ENCODE measurements around the gene MRPL49. TPM values are rescaled to one million over a fixed set of nuclear protein-coding genes. Genes with fewer than 3 reads are reported as not detected.

Gene MRPL49
- total and polyA plus RNA-seq, 2 of the 13 experiments (the other 11 are each of a cell fraction or from before 2014, with no cell fraction given), result 39.2 to 53.3 TPM

DNA sequence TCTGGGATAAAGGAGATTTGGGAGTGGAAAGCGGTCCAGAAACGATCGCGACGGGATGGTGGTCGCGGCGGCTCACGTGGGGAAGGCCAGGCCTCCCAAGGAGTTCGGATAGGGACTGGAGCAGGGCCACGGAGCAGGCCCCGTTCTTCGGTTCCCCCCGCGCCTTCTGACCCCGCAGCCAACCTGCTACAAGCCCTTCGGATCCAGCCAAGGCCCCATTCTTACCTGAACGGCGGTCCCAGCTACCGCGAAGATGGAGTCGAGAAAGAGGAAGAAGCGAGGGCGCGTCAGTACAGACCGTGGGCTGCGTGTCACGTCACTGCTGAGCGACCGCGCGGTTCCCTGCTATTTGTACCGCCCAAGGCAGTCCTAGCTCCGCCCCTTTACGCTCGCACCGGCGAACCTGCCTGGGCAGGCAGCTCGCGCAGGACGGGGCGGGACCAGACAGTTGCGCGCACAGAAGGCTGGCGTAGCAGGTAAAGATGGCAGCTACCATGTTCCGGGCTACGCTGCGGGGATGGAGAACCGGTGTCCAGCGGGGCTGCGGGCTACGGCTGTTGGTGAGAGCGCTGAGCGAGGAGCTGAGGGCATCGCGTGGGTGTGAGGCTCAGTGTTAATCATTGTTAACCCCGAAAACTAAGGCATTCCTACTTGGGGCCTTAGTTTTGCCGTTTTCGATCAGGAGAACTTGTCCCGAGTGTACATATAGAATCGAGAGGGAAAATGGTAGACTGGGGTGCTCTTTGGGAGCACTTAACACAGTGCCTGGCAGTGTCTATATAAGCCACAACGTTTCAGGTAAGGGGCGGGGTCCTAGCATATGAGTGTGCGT is at the start of gene MRPL49, which contains the start of gene FAU (continued):
- TF ChIP-seq JUNB (CRISPR knock-in tag; IDR thresholded peaks at IDR 0.05; ENCODE audit: borderline replicate concordance), result no peak
- TF ChIP-seq MTA3 (CRISPR knock-in tag; IDR thresholded peaks at IDR 0.05), result no peak
- peak; percentile 78 for TF ChIP-seq PHF21A (CRISPR knock-in tag; IDR thresholded peaks at IDR 0.05)
- TF ChIP-seq, protein P1, sequence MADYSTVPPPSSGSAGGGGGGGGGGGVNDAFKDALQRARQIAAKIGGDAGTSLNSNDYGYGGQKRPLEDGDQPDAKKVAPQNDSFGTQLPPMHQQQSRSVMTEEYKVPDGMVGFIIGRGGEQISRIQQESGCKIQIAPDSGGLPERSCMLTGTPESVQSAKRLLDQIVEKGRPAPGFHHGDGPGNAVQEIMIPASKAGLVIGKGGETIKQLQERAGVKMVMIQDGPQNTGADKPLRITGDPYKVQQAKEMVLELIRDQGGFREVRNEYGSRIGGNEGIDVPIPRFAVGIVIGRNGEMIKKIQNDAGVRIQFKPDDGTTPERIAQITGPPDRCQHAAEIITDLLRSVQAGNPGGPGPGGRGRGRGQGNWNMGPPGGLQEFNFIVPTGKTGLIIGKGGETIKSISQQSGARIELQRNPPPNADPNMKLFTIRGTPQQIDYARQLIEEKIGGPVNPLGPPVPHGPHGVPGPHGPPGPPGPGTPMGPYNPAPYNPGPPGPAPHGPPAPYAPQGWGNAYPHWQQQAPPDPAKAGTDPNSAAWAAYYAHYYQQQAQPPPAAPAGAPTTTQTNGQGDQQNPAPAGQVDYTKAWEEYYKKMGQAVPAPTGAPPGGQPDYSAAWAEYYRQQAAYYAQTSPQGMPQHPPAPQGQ (CRISPR knock-in tag; IDR thresholded peaks at IDR 0.05; ENCODE audit: borderline replicate concordance), result no peak
- TF ChIP-seq ZNF205 (CRISPR knock-in tag; IDR thresholded peaks at IDR 0.05), result no peak; the same call in 1 of the 2 replicates
- TF ChIP-seq, protein P2, sequence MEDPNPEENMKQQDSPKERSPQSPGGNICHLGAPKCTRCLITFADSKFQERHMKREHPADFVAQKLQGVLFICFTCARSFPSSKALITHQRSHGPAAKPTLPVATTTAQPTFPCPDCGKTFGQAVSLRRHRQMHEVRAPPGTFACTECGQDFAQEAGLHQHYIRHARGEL (CRISPR knock-in tag; IDR thresholded peaks at IDR 0.05), result no peak
- TF ChIP-seq, protein P3, sequence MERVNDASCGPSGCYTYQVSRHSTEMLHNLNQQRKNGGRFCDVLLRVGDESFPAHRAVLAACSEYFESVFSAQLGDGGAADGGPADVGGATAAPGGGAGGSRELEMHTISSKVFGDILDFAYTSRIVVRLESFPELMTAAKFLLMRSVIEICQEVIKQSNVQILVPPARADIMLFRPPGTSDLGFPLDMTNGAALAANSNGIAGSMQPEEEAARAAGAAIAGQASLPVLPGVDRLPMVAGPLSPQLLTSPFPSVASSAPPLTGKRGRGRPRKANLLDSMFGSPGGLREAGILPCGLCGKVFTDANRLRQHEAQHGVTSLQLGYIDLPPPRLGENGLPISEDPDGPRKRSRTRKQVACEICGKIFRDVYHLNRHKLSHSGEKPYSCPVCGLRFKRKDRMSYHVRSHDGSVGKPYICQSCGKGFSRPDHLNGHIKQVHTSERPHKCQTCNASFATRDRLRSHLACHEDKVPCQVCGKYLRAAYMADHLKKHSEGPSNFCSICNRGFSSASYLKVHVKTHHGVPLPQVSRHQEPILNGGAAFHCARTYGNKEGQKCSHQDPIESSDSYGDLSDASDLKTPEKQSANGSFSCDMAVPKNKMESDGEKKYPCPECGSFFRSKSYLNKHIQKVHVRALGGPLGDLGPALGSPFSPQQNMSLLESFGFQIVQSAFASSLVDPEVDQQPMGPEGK (CRISPR knock-in tag; IDR thresholded peaks at IDR 0.05), result peak; percentile 42; the same call in 1 of the 2 replicates
- peak; percentile 85; the same call in 1 of the 2 replicates for TF ChIP-seq KLF6 (CRISPR knock-in tag; IDR thresholded peaks at IDR 0.05)
- TF ChIP-seq ZC3H4 (CRISPR knock-in tag; IDR thresholded peaks at IDR 0.05; ENCODE audit: borderline replicate concordance), result no peak
- no peak for TF ChIP-seq ZNF30 (CRISPR knock-in tag; IDR thresholded peaks at IDR 0.05)
- TF ChIP-seq SNRNP70 (IDR thresholded peaks at IDR 0.05; ENCODE audit: low read depth, low read length), result no peak
- TF ChIP-seq SALL2 (CRISPR knock-in tag; IDR thresholded peaks at IDR 0.05), result peak; percentile 77; the same call in 1 of the 2 replicates
- peak; percentile 70; the same call in 1 of the 2 replicates for TF ChIP-seq ZNF317 (CRISPR knock-in tag; IDR thresholded peaks at IDR 0.05)
- TF ChIP-seq, protein P4, sequence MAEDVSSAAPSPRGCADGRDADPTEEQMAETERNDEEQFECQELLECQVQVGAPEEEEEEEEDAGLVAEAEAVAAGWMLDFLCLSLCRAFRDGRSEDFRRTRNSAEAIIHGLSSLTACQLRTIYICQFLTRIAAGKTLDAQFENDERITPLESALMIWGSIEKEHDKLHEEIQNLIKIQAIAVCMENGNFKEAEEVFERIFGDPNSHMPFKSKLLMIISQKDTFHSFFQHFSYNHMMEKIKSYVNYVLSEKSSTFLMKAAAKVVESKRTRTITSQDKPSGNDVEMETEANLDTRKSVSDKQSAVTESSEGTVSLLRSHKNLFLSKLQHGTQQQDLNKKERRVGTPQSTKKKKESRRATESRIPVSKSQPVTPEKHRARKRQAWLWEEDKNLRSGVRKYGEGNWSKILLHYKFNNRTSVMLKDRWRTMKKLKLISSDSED (CRISPR knock-in tag; IDR thresholded peaks at IDR 0.05), result no peak
- no peak for TF ChIP-seq EHMT2 (IDR thresholded peaks at IDR 0.05; ENCODE audit: borderline replicate concordance, low read depth, low read length)
- TF ChIP-seq KAT2B (IDR thresholded peaks at IDR 0.05; ENCODE audit: borderline replicate concordance, low read depth, low read length), result no peak
- no peak for TF ChIP-seq BATF2 (CRISPR knock-in tag; IDR thresholded peaks at IDR 0.05)
- TF ChIP-seq ZBTB21 (CRISPR knock-in tag; IDR thresholded peaks at IDR 0.05), result no peak
- peak; percentile 58; the same call in 1 of the 2 replicates for TF ChIP-seq CEBPG (CRISPR knock-in tag; IDR thresholded peaks at IDR 0.05)
- no peak for TF ChIP-seq FOXO1 (CRISPR knock-in tag; IDR thresholded peaks at IDR 0.05)
- TF ChIP-seq CHD2 (IDR thresholded peaks at IDR 0.05; ENCODE audit: low read depth, low read length), result peak; percentile 53; the same call in 1 of the 2 replicates
- no peak for TF ChIP-seq KDM6A (CRISPR knock-in tag; IDR thresholded peaks at IDR 0.05; ENCODE audit: low read depth)
- TF ChIP-seq POLR2A (IDR thresholded peaks at IDR 0.05; ENCODE audit: insufficient read depth in 1 of 2, low read depth in 2 of 2, low read length in 2 of 2), result peak in 1 of 2 experiments; percentile 92; a peak in 2 of 4 replicates

Measured in HepG2 (cell line).